ENCODE data around the gene RDH13. TPM values are rescaled to one million over a fixed set of nuclear protein-coding genes. Genes with fewer than 3 reads are reported as not detected.
"Not testable (repeated sequence)": the region's sequence is repeated elsewhere in the genome, so short reads cannot be mapped to it uniquely, and the experiment has no call there.

RDH13 gene
- total RNA-seq, 1 experiment from 2014 or later = 43.3 TPM

DNA sequence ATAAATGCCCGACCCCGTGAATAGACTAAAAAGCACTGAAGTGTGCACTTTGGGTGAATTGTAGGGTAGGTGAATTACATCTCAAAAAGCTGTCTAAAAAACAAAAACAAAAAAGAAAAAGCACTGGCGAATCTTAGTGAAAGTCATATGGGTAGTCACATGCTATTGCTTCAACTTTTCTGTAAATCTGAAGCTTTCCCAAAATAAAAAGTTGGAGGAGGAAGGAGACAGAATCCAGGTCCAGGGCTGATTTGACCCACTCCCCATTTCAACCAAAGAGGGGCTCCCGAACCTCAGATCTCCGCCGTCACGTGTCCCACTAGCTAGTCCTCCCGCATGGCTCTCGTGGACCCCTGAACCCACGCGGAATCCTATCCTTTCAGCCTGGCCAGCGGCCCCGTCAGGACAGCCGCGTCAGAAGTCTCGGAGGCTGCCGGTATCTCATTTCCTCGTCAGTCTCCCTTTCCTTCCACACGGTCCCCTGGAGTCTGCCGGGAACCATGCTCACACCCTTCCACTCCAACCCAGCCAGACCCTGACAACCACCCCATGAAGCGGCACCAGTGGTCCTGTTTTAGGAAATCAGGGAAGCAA is 48.4 kb upstream of the RDH13 start:
- Histone ChIP-seq H3K36me3 (ENCODE audit: control insufficient read depth, insufficient read depth, low read length) (no peaks in the 10 kb centered on the region; the same call in 1 of the 2 replicates), H3K4me1 (peaks cover 9% of the 10 kb centered on the region; the same call in 1 of the 2 replicates), H3K9me3 (no peaks in the 10 kb centered on the region), H3K27me3 (replicated peaks; ENCODE audit: control insufficient read depth, insufficient read depth, low read length) (no peaks in the 10 kb centered on the region), H3K4me3 (ENCODE audit: low read depth, low read length) (no peak overlapping the region)
- no peaks in the 10 kb centered on the region for H3K27me3 Mint-ChIP-seq (ENCODE audit: insufficient read depth, unreplicated experiment)
- peaks cover 34% of the 10 kb centered on the region for H3K36me3 Mint-ChIP-seq (ENCODE audit: insufficient read depth, unreplicated experiment)
- no peak for DNase-seq
- TF ChIP-seq, protein P1, sequence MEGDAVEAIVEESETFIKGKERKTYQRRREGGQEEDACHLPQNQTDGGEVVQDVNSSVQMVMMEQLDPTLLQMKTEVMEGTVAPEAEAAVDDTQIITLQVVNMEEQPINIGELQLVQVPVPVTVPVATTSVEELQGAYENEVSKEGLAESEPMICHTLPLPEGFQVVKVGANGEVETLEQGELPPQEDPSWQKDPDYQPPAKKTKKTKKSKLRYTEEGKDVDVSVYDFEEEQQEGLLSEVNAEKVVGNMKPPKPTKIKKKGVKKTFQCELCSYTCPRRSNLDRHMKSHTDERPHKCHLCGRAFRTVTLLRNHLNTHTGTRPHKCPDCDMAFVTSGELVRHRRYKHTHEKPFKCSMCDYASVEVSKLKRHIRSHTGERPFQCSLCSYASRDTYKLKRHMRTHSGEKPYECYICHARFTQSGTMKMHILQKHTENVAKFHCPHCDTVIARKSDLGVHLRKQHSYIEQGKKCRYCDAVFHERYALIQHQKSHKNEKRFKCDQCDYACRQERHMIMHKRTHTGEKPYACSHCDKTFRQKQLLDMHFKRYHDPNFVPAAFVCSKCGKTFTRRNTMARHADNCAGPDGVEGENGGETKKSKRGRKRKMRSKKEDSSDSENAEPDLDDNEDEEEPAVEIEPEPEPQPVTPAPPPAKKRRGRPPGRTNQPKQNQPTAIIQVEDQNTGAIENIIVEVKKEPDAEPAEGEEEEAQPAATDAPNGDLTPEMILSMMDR (IDR thresholded peaks at IDR 0.05; ENCODE audit: insufficient read depth in 1 of 2, low read depth in 1 of 2, low read length in 1 of 2, severe bottlenecking in 1 of 2, unreplicated experiment in 1 of 2) = no peak
- BruUV-seq (replicated peaks) = no TSS peak
- POLR2A ChIA-PET = no interaction called here
- peaks cover 15% of the 10 kb centered on the region for H3K4me1 Mint-ChIP-seq (ENCODE audit: low read depth, unreplicated experiment)
- no peaks in the 10 kb centered on the region for H3K9me3 Mint-ChIP-seq (ENCODE audit: unreplicated experiment)
- no peak overlapping the region for H3K4me3 Mint-ChIP-seq (ENCODE audit: unreplicated experiment)
- intact Hi-C loops (cut with micrococcal nuclease; ENCODE audit: unreplicated experiment) = no loop called here
- no peak overlapping the region for H3K27ac Mint-ChIP-seq (ENCODE audit: unreplicated experiment)
- CTCF ChIA-PET = interaction anchor here (0.7 kb wide), 1 partner anchor 342 kb away, joined by 3 read pairs; no protein-coding TSS in a partner anchor

DNA sequence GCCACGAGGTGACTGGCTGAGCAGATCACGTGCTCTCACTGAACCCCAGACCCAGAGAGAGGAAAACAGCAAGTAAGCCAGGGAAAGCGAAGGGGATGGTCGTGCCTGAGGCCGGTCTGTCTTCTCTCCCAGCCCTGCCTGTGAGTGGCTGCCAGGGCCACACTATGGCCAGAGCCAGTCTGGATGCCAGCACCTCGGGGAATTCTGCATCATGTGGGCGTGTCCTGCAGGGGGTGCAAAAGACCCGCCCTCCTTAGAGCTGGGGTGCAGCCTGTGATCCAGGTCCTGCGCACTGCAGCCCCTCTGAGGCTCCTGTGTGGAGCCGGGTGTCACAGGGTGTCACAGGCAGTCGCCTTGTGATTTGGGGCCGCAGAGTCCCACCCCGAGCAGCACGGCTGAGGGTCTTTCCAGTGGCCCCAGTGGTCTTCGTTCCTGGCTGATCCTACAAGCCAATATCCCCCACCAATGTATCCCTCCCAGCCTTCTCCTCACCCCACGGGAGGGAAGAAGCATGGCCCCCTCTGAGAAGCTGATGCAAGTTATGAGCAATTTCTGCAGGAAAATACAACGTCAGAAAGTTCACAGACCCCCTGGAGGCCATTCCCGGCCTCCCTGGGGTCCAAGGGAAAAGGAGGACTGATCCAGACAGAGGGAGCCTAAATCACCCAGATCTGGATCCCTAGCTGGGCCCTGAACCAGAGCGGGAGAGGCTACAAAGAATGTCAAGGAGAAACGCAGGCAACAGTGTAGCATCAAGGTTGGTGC is 46.8 kb upstream of the RDH13 start:
- ChIA-PET CTCF (no interaction called here), POLR2A (no interaction called here)
- no peaks in the 10 kb centered on the region for H3K4me1 ChIP-seq
- Mint-ChIP-seq H3K4me3 (ENCODE audit: unreplicated experiment) (no peak overlapping the region), H3K4me1 (ENCODE audit: low read depth, unreplicated experiment) (no peaks in the 10 kb centered on the region), H3K27ac (ENCODE audit: unreplicated experiment) (no peak overlapping the region), H3K36me3 (ENCODE audit: insufficient read depth, unreplicated experiment) (peaks cover 44% of the 10 kb centered on the region), H3K9me3 (ENCODE audit: unreplicated experiment) (no peaks in the 10 kb centered on the region), H3K27me3 (ENCODE audit: insufficient read depth, unreplicated experiment) (no peaks in the 10 kb centered on the region)
- TF ChIP-seq, protein P1 (IDR thresholded peaks at IDR 0.05; ENCODE audit: insufficient read depth in 1 of 2, low read depth in 1 of 2, low read length in 1 of 2, severe bottlenecking in 1 of 2, unreplicated experiment in 1 of 2) = no peak
- no peak for DNase-seq
- H3K9me3 ChIP-seq = no peaks in the 10 kb centered on the region
- no peaks in the 10 kb centered on the region; the same call in 1 of the 2 replicates for H3K36me3 ChIP-seq (ENCODE audit: control insufficient read depth, insufficient read depth, low read length)
- H3K27me3 ChIP-seq (replicated peaks; ENCODE audit: control insufficient read depth, insufficient read depth, low read length) = no peaks in the 10 kb centered on the region
- no peak overlapping the region for H3K4me3 ChIP-seq (ENCODE audit: low read depth, low read length)
- intact Hi-C loops (cut with micrococcal nuclease; ENCODE audit: unreplicated experiment) = no loop called here
- no TSS peak for BruUV-seq (replicated peaks)

GRCh38 chr19:55107252-55107651 is 44.3 kb upstream of the RDH13 start:
- H3K9me3 Mint-ChIP-seq (ENCODE audit: unreplicated experiment); POLR2A ChIA-PET; intact Hi-C loops (cut with micrococcal nuclease; ENCODE audit: unreplicated experiment); DNase-seq; H3K4me1 Mint-ChIP-seq (ENCODE audit: low read depth, unreplicated experiment); H3K4me3 ChIP-seq (ENCODE audit: low read depth, low read length); H3K27me3 Mint-ChIP-seq (ENCODE audit: insufficient read depth, unreplicated experiment); H3K27ac Mint-ChIP-seq (ENCODE audit: unreplicated experiment); CTCF ChIA-PET; H3K9me3 ChIP-seq; H3K36me3 ChIP-seq (ENCODE audit: control insufficient read depth, insufficient read depth, low read length); H3K4me1 ChIP-seq; H3K4me3 Mint-ChIP-seq (ENCODE audit: unreplicated experiment); H3K27me3 ChIP-seq (replicated peaks; ENCODE audit: control insufficient read depth, insufficient read depth, low read length); BruUV-seq (replicated peaks): not testable (repeated sequence)
- H3K36me3 Mint-ChIP-seq (ENCODE audit: insufficient read depth, unreplicated experiment) = peaks cover 50% of the 10 kb centered on the region

Measured in Caco-2 (cell line).